Measurements from ENCODE around the gene ATF2. TPM values are rescaled to one million over a fixed set of nuclear protein-coding genes. Genes with fewer than 3 reads are reported as not detected.

ATF2 gene
- total and polyA plus RNA-seq, 2 of the 13 experiments (the other 11 are each of a cell fraction or from before 2014, with no cell fraction given), result 91.6 to 95.1 TPM

GRCh38 chr2:175181104-175181876 is 13.3 kb upstream of the ATF2 start, which contains the start of gene ATP5MC3 (continued):
- TF ChIP-seq TAF1 (CRISPR knock-in tag; IDR thresholded peaks at IDR 0.05) (peak; percentile 98), IKZF4 (CRISPR knock-in tag; IDR thresholded peaks at IDR 0.05; ENCODE audit: borderline replicate concordance, low read depth, not compliant biosample characterization) (peak; percentile 29), ZNF691 (CRISPR knock-in tag; IDR thresholded peaks at IDR 0.05; ENCODE audit: borderline replicate concordance, low read depth) (no peak), TOPORS (CRISPR knock-in tag; IDR thresholded peaks at IDR 0.05) (peak; percentile 66), RNF219 (CRISPR knock-in tag; IDR thresholded peaks at IDR 0.05) (peak; percentile 51; the same call in 1 of the 2 replicates), HDAC2 (CRISPR knock-in tag; IDR thresholded peaks at IDR 0.05) (peak; percentile 85), ATF4 (CRISPR knock-in tag; IDR thresholded peaks at IDR 0.05) (peak in 1 of 2 experiments; percentile 55; a peak in 2 of 4 replicates), CHD2 (IDR thresholded peaks at IDR 0.05; ENCODE audit: low read depth, low read length) (0 out of 2 replicates have a peak, but pooled peaks have one; percentile 43), PREB (CRISPR knock-in tag; IDR thresholded peaks at IDR 0.05) (no peak), NFIB (CRISPR knock-in tag; IDR thresholded peaks at IDR 0.05; ENCODE audit: borderline replicate concordance) (no peak), ZNF616 (CRISPR knock-in tag; IDR thresholded peaks at IDR 0.05; ENCODE audit: low read depth) (peak; percentile 36; the same call in 1 of the 2 replicates), AGO1 (IDR thresholded peaks at IDR 0.05; ENCODE audit: low read depth, low read length, poor library complexity, severe bottlenecking) (peak; percentile 58), ZNF678 (CRISPR knock-in tag; IDR thresholded peaks at IDR 0.05) (no peak; the same call in 1 of the 2 replicates), CREM (IDR thresholded peaks at IDR 0.05) (peak; percentile 51; the same call in 1 of the 2 replicates), CREM (CRISPR knock-in tag; IDR thresholded peaks at IDR 0.05) (0 out of 2 replicates have a peak, but pooled peaks have one; percentile 20), GABPA (IDR thresholded peaks at IDR 0.05; ENCODE audit: low read depth, low read length) (no peak), GABPA (CRISPR knock-in tag; IDR thresholded peaks at IDR 0.05; ENCODE audit: low read depth) (peak; percentile 78), ZNF335 (CRISPR knock-in tag; IDR thresholded peaks at IDR 0.05) (peak; percentile 46; the same call in 1 of the 2 replicates), HNRNPH1 (optimal IDR thresholded peaks at IDR 0.05; ENCODE audit: low read depth, low read length) (no peak), U2AF1 (optimal IDR thresholded peaks at IDR 0.05; ENCODE audit: low read depth, low read length) (no peak), GTF2F1 (IDR thresholded peaks at IDR 0.05; ENCODE audit: low read length) (no peak), ZBTB46 (CRISPR knock-in tag; IDR thresholded peaks at IDR 0.05; ENCODE audit: borderline replicate concordance) (0 out of 2 replicates have a peak, but pooled peaks have one; percentile 26), ZNF83 (CRISPR knock-in tag; IDR thresholded peaks at IDR 0.05; ENCODE audit: borderline replicate concordance) (no peak; the same call in 1 of the 2 replicates)

Measured in HepG2 (cell line).